Endothelial cell of umbilical vein (primary cell): Measurements from ENCODE around the gene KLHL42. TPM values are rescaled to one million over a fixed set of nuclear protein-coding genes. Genes with fewer than 3 reads are reported as not detected.
"Not testable (repeated sequence)": the region's sequence is repeated elsewhere in the genome, so short reads cannot be mapped to it uniquely, and the experiment has no call there.

ENCODE experiments used
- BruUV-seq: library from RNA; stranded (reverse); fragments of 400-500 nt; replicated peaks from 2 replicates; lab custom pipeline; 2021; lab: Mats Ljungman, UMichigan
- CTCF ChIA-PET: fragments of 300-600, 350-600 bp; sonication (Branson Sonifier 250); formaldehyde crosslinking; loops from one replicate; lab custom pipeline; 2021; ENCODE audit warnings: antibody characterized with exemption, inconsistent platforms; lab: Charles Lee
- POLR2A ChIA-PET: fragments of 300-600, 350-600 bp; sonication (Branson Sonifier 250); formaldehyde crosslinking; loops from one replicate; lab custom pipeline; 2021; ENCODE audit warnings: antibody characterized with exemption, inconsistent platforms; lab: Charles Lee
- DNase-seq: peaks from one replicate; pipeline ENCODE4 v3.0.0-alpha.2; 2011; ENCODE audit warnings: low read depth, low spot score
- FAIRE-seq: peaks from 2 replicates; lab custom pipeline; 2011; peaks lifted over from hg19 to GRCh38; lab: Jason Lieb, UNC
- H2AFZ ChIP-seq: 2 replicates; pipeline ENCODE4 v1.6.0; 2012; ENCODE audit warnings: low read depth, low read length, control low read depth, inconsistent platforms
- H3K27ac ChIP-seq: 2 replicates; pipeline ENCODE4 v1.5.1; 2011; ENCODE audit warnings: low read depth, mild to moderate bottlenecking, control low read depth, low read length, moderate library complexity; ENCODE audit not compliant: insufficient read depth
- H3K27me3 ChIP-seq, 2 experiments: 2 replicates each; pipeline versions ENCODE4 v1.6.0 to v1.6.1; 2011; ENCODE audit warnings: low read length in 2 of 2, mixed read lengths in 1 of 2; ENCODE audit not compliant: control insufficient read depth in 2 of 2, insufficient read depth in 2 of 2
- H3K36me3 ChIP-seq, 2 experiments: 2 replicates in 1 of 2; 3 replicates in 1 of 2; pipeline ENCODE4 v1.5.1; 2011; ENCODE audit warnings: low read length in 2 of 2, mild to moderate bottlenecking in 1 of 2, moderate library complexity in 1 of 2; ENCODE audit not compliant: control insufficient read depth in 2 of 2, insufficient read depth in 2 of 2; ENCODE audit errors: extremely low read depth in 1 of 2
- H3K4me1 ChIP-seq: 3 replicates; pipeline ENCODE4 v1.5.1; 2011; ENCODE audit warnings: mild to moderate bottlenecking, low read length; ENCODE audit not compliant: control insufficient read depth, insufficient read depth; ENCODE audit errors: extremely low read depth
- H3K4me2 ChIP-seq: 2 replicates; pipeline ENCODE4 v1.6.1; 2011; ENCODE audit warnings: low read length, control low read depth, mixed read lengths; ENCODE audit not compliant: insufficient read depth
- H3K4me3 ChIP-seq, 3 experiments: fragments of 200-600 bp in 1 of 3; sonication (generic), shearing (Covaris generic) in 1 of 3; replicated peaks in 1 of 3; 2 replicates each; pipeline ENCODE4 v1.5.1; 2011 to 2016; ENCODE audit warnings: control low read depth in 3 of 3, low read length in 3 of 3, mild to moderate bottlenecking in 2 of 3, inconsistent platforms in 1 of 3, low read depth in 1 of 3, moderate library complexity in 1 of 3; ENCODE audit not compliant: insufficient read depth in 1 of 3
- H3K79me2 ChIP-seq: 2 replicates; pipeline ENCODE4 v1.6.0; 2012; ENCODE audit warnings: low read length, inconsistent platforms; ENCODE audit not compliant: control insufficient read depth, insufficient read depth
- H3K9ac ChIP-seq: replicated peaks from 2 replicates; pipeline ENCODE3; 2011; ENCODE audit warnings: low read length, control low read depth; ENCODE audit not compliant: insufficient read depth; ENCODE audit errors: extremely low read depth
- H3K9me1 ChIP-seq: replicated peaks from 3 replicates; pipeline ENCODE4 v1.6.0; 2011; ENCODE audit warnings: mild to moderate bottlenecking, low read length; ENCODE audit not compliant: control insufficient read depth, insufficient read depth; ENCODE audit errors: extremely low read depth
- H3K9me3 ChIP-seq: replicated peaks from 2 replicates; pipeline ENCODE4 v1.5.1; 2012; ENCODE audit warnings: low read length, inconsistent platforms; ENCODE audit not compliant: control insufficient read depth, insufficient read depth
- H4K20me1 ChIP-seq: replicated peaks from 2 replicates; pipeline ENCODE3; 2011; ENCODE audit warnings: mild to moderate bottlenecking, low read length; ENCODE audit not compliant: control insufficient read depth, insufficient read depth; ENCODE audit errors: extremely low read depth
- EZH2 ChIP-seq: IDR thresholded peaks from 2 replicates; pipeline ENCODE4 v1.6.1; 2012; ENCODE audit warnings: borderline replicate concordance, low read depth, mild to moderate bottlenecking, moderate library complexity, low read length, inconsistent platforms; ENCODE audit not compliant: severe bottlenecking
- FOS ChIP-seq: IDR thresholded peaks from 2 replicates; pipeline ENCODE4 v1.6.1; 2011; ENCODE audit warnings: mild to moderate bottlenecking, low read length, moderate library complexity, borderline replicate concordance; ENCODE audit not compliant: insufficient read depth
- GATA2 ChIP-seq: IDR thresholded peaks from 2 replicates; pipeline ENCODE4 v1.7.0; 2011; ENCODE audit warnings: low read depth, mild to moderate bottlenecking, moderate library complexity, mixed read lengths, low read length; ENCODE audit not compliant: insufficient read length, insufficient read depth
- POLR2A ChIP-seq: IDR thresholded peaks from 2 replicates; pipeline ENCODE4 v1.6.1; 2012; ENCODE audit warnings: low read depth, mild to moderate bottlenecking, control low read depth, low read length
- dilution Hi-C: fragments of 300-500 bp; cut with MboI; formaldehyde crosslinking; loops from one replicate; pipeline ENCODE4 v1.15.0; 2019; ENCODE audit warnings: low sequenced_read_pairs; ENCODE audit not compliant: extremely low pct_ligation_motif_present
- intact Hi-C: fragments of 100-400 bp; cut with micrococcal nuclease; formaldehyde crosslinking; loops from one replicate; pipeline ENCODE4 v1.10.0; 2022
- polyA plus RNA-seq, 4 experiments: library from polyadenylated mRNA; depleted of rRNA in 3 of 4; stranded (reverse) in 3 of 4; unstranded in 1 of 4; fragments of >200 nt; gene quantifications; 2 replicates each; pipeline versions ENCODE4 v1.2.1 to v1.2.3, GENCODE V29; 2011 to 2012; ENCODE audit warnings: missing spikeins in 1 of 4
- total RNA-seq: library from RNA; stranded (reverse); gene quantifications from 2 replicates; pipeline ENCODE4 v1.2.3, GENCODE V29; 2021
- TF ChIP-seq, protein P1 (sequence below), 2 donors: IDR thresholded peaks; 1 replicate in 1 of 2; 2 replicates in 1 of 2; pipeline ENCODE4 v1.5.1; 2011; ENCODE audit warnings: low read length in 2 of 2, mild to moderate bottlenecking in 2 of 2, moderate library complexity in 2 of 2, control low read depth in 1 of 2, inconsistent platforms in 1 of 2, low read depth in 1 of 2; ENCODE audit not compliant: insufficient read depth in 1 of 2; ENCODE audit errors: extremely low read depth in 1 of 2

Gene KLHL42
- total and polyA plus RNA-seq, 2 donors (not counting 3 experiments of a cell fraction or from before 2014, with no cell fraction given), result 20.1 to 36.2 TPM

DNA sequence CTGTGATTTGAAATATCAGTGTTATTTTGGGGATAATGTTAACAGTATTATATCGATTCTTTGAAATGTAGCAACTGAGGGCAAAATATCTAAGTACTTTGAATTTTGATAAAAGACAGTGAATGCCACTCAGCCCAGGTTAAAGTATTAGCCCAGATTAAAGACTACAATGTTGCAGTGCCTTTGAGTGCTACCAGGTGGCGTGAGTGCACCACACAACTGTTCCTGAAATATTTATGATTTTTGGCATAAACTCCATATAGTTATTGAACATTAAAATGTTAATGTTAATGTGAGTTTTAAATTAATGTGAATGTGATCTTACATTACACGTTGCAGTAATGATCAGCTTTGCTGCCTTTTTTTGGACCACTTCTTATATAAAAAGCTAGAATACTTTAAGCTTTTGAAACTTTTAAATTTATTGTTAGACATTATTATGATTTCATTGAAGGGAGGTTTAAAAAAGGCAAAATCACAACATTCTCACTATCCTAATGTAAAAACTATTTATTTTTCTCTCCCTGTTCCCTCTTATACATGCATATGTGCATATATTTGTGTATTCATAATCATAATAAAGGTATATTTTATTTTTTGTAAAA is 46.9 kb upstream of the KLHL42 start:
- FAIRE-seq (no peak), DNase-seq (peak; percentile 51)
- Histone ChIP-seq H3K4me2 (no peak overlapping the region), H3K27me3 (no peaks in the 10 kb centered on the region), H3K4me3 (no peak overlapping the region), H3K36me3 (peaks cover 3 to 6% of the 10 kb centered on the region in 2 experiments), H3K9me3 (no peaks in the 10 kb centered on the region), H2AFZ (no peak overlapping the region), H4K20me1 (no peaks in the 10 kb centered on the region), H3K79me2 (peaks cover 2% of the 10 kb centered on the region), H3K9ac (no peak overlapping the region), H3K9me1 (no peaks in the 10 kb centered on the region), H3K4me1 (no peaks in the 10 kb centered on the region), H3K27ac (no peak overlapping the region)
- ChIA-PET CTCF (interaction anchor here (0.5 to 8.5 kb wide), 36 partner anchors 10 to 1269 kb away, joined by 3 to 141 read pairs (median 4); partner anchors contain the start of genes KLHL42 and MANSC4), POLR2A (interaction anchor here (0.7 kb wide), 1 partner anchor 397 kb away, joined by 3 read pairs; no protein-coding TSS in a partner anchor)
- no peak for TF ChIP-seq EZH2
- TF ChIP-seq, protein P1, sequence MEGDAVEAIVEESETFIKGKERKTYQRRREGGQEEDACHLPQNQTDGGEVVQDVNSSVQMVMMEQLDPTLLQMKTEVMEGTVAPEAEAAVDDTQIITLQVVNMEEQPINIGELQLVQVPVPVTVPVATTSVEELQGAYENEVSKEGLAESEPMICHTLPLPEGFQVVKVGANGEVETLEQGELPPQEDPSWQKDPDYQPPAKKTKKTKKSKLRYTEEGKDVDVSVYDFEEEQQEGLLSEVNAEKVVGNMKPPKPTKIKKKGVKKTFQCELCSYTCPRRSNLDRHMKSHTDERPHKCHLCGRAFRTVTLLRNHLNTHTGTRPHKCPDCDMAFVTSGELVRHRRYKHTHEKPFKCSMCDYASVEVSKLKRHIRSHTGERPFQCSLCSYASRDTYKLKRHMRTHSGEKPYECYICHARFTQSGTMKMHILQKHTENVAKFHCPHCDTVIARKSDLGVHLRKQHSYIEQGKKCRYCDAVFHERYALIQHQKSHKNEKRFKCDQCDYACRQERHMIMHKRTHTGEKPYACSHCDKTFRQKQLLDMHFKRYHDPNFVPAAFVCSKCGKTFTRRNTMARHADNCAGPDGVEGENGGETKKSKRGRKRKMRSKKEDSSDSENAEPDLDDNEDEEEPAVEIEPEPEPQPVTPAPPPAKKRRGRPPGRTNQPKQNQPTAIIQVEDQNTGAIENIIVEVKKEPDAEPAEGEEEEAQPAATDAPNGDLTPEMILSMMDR (IDR thresholded peaks at IDR 0.05; ENCODE audit: extremely low read depth in 1 of 2, insufficient read depth in 1 of 2, low read depth in 1 of 2, low read length in 2 of 2), result peak; percentile 72 to 76
- intact Hi-C loops, result loop anchor here (1.0 to 10.0 kb wide), 7 partner anchors 88 to 1266 kb away; no protein-coding TSS in a partner anchor
- no TSS peak for BruUV-seq
- dilution Hi-C loops, result no loop called here

DNA sequence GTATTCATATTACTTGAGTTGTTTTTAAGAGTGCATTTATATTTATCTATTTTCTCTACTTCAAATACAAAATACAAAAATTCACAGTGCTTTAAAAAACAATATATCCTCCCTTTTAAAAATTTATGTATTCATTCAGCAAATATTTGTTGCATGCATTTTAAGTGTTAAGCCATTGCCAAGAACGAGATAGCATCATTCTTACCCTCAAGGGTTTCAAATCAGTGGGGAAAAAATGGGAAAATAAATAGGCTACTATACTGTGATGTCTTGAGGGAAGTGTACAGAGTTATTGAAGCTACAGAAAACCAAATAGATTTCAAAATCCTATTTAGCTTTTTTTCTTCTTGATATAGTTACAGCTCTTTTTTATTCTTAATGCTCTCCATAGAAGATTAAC is 46.2 kb upstream of the KLHL42 start:
- CTCF ChIA-PET, result interaction anchor here (0.6 to 8.5 kb wide), 12 partner anchors 17 to 1266 kb away, joined by 3 to 141 read pairs (median 10); no protein-coding TSS in a partner anchor
- Histone ChIP-seq H3K27ac (no peak overlapping the region), H3K9ac (no peak overlapping the region), H3K9me3 (no peaks in the 10 kb centered on the region), H3K27me3 (no peaks in the 10 kb centered on the region), H3K36me3 (peaks cover 3 to 6% of the 10 kb centered on the region in 2 experiments), H3K9me1 (no peaks in the 10 kb centered on the region), H3K4me3 (no peak overlapping the region), H4K20me1 (no peaks in the 10 kb centered on the region), H2AFZ (no peak overlapping the region), H3K4me2 (no peak overlapping the region), H3K79me2 (no peaks in the 10 kb centered on the region), H3K4me1 (no peaks in the 10 kb centered on the region)
- POLR2A ChIA-PET, result no interaction called here
- DNase-seq (no peak), FAIRE-seq (no peak)
- intact Hi-C loops (loop anchor here (1.0 to 10.0 kb wide), 7 partner anchors 88 to 1266 kb away; no protein-coding TSS in a partner anchor), dilution Hi-C loops (no loop called here)
- TF ChIP-seq FOS (no peak), EZH2 (no peak), GATA2 (no peak), POLR2A (no peak)
- BruUV-seq, result no TSS peak

GRCh38 chr12:27734321-27734720 is 45.7 kb upstream of the KLHL42 start:
- H3K9me1 ChIP-seq, H3K36me3 ChIP-seq, H3K79me2 ChIP-seq, H3K9ac ChIP-seq, POLR2A ChIA-PET, BruUV-seq, H3K27ac ChIP-seq, H2AFZ ChIP-seq, DNase-seq, H3K27me3 ChIP-seq, H3K4me3 ChIP-seq, H4K20me1 ChIP-seq, H3K9me3 ChIP-seq, FAIRE-seq, H3K4me2 ChIP-seq, dilution Hi-C loops, H3K4me1 ChIP-seq: not testable (repeated sequence)
- intact Hi-C loops, result loop anchor here (10.0 kb wide), 1 partner anchor 1230 kb away; no protein-coding TSS in a partner anchor
- CTCF ChIA-PET, result interaction anchor here (0.8 to 8.5 kb wide), 5 partner anchors 87 to 438 kb away, joined by 3 to 141 read pairs (median 43); no protein-coding TSS in a partner anchor
